ENCODE measurements around the gene RPLP2. TPM values are rescaled to one million over a fixed set of nuclear protein-coding genes. Genes with fewer than 3 reads are reported as not detected.

Gene RPLP2
- total RNA-seq, 1 experiment from 2014 or later: 3,468 TPM

DNA sequence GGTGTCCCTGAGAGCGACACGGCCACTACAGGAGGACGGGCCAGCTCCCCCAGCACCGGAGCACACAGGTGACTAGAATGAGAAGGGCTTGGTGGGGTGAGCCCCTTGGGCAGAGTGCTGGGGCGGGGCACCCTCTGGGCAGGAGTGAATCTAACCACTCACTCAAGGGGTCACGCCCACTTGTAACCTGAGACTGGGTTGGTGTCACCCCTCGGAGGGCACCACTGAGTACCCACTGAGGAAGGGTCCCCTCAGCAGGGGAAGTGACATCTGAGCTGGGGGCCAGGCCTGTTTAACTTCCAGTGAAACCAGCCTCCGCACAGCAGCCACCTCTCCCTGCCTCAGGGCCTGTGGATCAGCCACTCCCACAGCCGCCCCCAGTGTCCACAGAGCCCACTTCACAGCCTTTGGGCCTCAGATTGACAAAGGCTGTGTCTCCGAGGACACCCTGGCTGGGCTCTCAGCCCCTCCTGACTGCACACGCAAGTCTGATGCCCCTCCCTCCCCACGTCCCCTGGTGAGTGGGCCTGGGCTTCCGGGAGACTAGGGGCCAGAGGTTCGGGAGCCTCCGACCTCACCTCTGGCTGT, 38.1 kb upstream of the RPLP2 start:
- Histone ChIP-seq H3K27me3 (ENCODE audit: control insufficient read depth, insufficient read depth, low read length) (no peaks in the 10 kb centered on the region), H3K9me3 (ENCODE audit: control insufficient read depth, insufficient read depth, low read depth, low read length) (no peaks in the 10 kb centered on the region), H3K4me3 (ENCODE audit: low read depth in 2 of 2, low read length in 2 of 2) (no peak overlapping the region), H3K4me1 (ENCODE audit: control insufficient read depth, insufficient read depth, low read length) (peaks cover 37% of the 10 kb centered on the region), H3K27ac (ENCODE audit: low read length) (no peak overlapping the region), H3K36me3 (ENCODE audit: control insufficient read depth, insufficient read depth, low read length) (peaks cover 6% of the 10 kb centered on the region; the same call in 1 of the 2 replicates)
- POLR2A ChIA-PET: no interaction called here
- no TSS peak for BruUV-seq (replicated peaks)
- CTCF ChIA-PET: no interaction called here
- in situ Hi-C loops (cut with HindIII; ENCODE audit: low pct_unique_long_range_greater_than_20kb, low sequenced_read_pairs) (no loop called here), intact Hi-C loops (cut with micrococcal nuclease; ENCODE audit: unreplicated experiment) (no loop called here)
- TF ChIP-seq TCF7L2 (IDR thresholded peaks at IDR 0.05; ENCODE audit: low read depth, low read length): no peak
- no peak for TF ChIP-seq SIN3A (IDR thresholded peaks at IDR 0.05; ENCODE audit: borderline replicate concordance, insufficient read depth, low read depth, low read length)
- TF ChIP-seq, protein P1, sequence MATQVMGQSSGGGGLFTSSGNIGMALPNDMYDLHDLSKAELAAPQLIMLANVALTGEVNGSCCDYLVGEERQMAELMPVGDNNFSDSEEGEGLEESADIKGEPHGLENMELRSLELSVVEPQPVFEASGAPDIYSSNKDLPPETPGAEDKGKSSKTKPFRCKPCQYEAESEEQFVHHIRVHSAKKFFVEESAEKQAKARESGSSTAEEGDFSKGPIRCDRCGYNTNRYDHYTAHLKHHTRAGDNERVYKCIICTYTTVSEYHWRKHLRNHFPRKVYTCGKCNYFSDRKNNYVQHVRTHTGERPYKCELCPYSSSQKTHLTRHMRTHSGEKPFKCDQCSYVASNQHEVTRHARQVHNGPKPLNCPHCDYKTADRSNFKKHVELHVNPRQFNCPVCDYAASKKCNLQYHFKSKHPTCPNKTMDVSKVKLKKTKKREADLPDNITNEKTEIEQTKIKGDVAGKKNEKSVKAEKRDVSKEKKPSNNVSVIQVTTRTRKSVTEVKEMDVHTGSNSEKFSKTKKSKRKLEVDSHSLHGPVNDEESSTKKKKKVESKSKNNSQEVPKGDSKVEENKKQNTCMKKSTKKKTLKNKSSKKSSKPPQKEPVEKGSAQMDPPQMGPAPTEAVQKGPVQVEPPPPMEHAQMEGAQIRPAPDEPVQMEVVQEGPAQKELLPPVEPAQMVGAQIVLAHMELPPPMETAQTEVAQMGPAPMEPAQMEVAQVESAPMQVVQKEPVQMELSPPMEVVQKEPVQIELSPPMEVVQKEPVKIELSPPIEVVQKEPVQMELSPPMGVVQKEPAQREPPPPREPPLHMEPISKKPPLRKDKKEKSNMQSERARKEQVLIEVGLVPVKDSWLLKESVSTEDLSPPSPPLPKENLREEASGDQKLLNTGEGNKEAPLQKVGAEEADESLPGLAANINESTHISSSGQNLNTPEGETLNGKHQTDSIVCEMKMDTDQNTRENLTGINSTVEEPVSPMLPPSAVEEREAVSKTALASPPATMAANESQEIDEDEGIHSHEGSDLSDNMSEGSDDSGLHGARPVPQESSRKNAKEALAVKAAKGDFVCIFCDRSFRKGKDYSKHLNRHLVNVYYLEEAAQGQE (IDR thresholded peaks at IDR 0.05; ENCODE audit: insufficient read depth in 1 of 2, low read depth in 2 of 2, low read length in 1 of 2): no peak
- TF ChIP-seq, protein P2, sequence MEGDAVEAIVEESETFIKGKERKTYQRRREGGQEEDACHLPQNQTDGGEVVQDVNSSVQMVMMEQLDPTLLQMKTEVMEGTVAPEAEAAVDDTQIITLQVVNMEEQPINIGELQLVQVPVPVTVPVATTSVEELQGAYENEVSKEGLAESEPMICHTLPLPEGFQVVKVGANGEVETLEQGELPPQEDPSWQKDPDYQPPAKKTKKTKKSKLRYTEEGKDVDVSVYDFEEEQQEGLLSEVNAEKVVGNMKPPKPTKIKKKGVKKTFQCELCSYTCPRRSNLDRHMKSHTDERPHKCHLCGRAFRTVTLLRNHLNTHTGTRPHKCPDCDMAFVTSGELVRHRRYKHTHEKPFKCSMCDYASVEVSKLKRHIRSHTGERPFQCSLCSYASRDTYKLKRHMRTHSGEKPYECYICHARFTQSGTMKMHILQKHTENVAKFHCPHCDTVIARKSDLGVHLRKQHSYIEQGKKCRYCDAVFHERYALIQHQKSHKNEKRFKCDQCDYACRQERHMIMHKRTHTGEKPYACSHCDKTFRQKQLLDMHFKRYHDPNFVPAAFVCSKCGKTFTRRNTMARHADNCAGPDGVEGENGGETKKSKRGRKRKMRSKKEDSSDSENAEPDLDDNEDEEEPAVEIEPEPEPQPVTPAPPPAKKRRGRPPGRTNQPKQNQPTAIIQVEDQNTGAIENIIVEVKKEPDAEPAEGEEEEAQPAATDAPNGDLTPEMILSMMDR (IDR thresholded peaks at IDR 0.05): no peak
- TF ChIP-seq POLR2AphosphoS5 (IDR thresholded peaks at IDR 0.05; ENCODE audit: low read depth, low read length): no peak
- DNase-seq (ENCODE audit: low read depth, low spot score) (no peak), ATAC-seq (no peak)

DNA sequence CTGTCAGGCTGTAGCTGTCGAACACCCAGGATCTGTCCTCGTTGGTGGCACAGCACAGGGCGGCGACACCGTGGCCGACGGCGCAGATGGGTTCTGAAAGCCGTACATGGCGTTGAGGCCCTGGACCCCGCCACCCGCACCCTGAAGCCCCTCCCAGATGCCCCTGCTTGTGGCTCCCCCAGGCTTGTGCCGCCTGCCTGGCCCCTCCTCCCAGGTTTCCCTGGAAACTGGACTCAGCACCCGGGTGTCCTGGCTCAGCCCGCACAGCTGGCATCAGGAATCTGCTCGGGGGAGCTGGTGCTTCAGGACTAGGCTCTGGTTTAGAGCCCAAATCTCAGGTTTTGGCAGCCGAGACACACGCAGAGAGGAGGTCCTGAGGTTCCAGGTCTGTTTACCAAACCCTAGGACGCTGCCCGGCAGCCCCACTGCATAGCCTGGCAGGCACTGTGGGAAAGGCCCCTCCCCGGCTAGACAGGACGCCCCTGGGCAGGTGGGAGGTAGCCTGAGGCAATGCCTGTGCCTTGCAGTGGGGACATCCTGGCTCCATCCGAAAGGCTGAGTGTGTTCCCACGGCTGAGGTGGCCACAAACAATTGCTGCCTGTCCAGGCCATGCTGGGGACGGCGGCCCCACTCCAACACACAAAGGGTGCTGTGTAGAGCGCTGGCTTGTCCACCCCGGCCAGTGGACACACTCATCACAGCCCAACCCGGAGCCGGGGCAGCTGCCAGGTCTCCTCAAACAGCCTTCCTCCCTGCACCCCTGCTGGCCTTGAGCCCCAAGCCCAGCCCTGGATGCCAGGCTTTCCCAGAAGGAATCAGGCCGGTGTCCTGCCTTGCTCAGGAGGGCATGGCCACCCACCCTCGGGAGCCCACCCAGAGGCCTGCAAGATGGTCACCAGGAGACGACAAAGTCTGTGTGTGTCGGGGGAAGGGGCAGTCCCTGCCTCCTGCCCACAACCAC, 37.1 kb upstream of the RPLP2 start:
- Histone ChIP-seq H3K36me3 (ENCODE audit: control insufficient read depth, insufficient read depth, low read length) (peaks cover 4% of the 10 kb centered on the region; the same call in 1 of the 2 replicates), H3K27me3 (ENCODE audit: control insufficient read depth, insufficient read depth, low read length) (no peaks in the 10 kb centered on the region), H3K9me3 (ENCODE audit: control insufficient read depth, insufficient read depth, low read depth, low read length) (no peaks in the 10 kb centered on the region), H3K4me3 (ENCODE audit: low read depth in 2 of 2, low read length in 2 of 2) (no peak overlapping the region), H3K4me1 (ENCODE audit: control insufficient read depth, insufficient read depth, low read length) (peaks cover 29% of the 10 kb centered on the region), H3K27ac (ENCODE audit: low read length) (peak overlapping the region; percentile 2; the same call in 1 of the 2 replicates)
- intact Hi-C loops (cut with micrococcal nuclease; ENCODE audit: unreplicated experiment) (no loop called here), in situ Hi-C loops (cut with HindIII; ENCODE audit: low pct_unique_long_range_greater_than_20kb, low sequenced_read_pairs) (no loop called here)
- ChIA-PET CTCF (no interaction called here), POLR2A (no interaction called here)
- no TSS peak for BruUV-seq (replicated peaks)
- DNase-seq (ENCODE audit: low read depth, low spot score): no peak
- TF ChIP-seq SIN3A (IDR thresholded peaks at IDR 0.05; ENCODE audit: borderline replicate concordance, insufficient read depth, low read depth, low read length) (no peak), TCF7L2 (IDR thresholded peaks at IDR 0.05; ENCODE audit: low read depth, low read length) (no peak), POLR2AphosphoS5 (IDR thresholded peaks at IDR 0.05; ENCODE audit: low read depth, low read length) (peak; percentile 9; the same call in 1 of the 2 replicates)
- TF ChIP-seq, protein P2 (IDR thresholded peaks at IDR 0.05): no peak
- TF ChIP-seq, protein P1 (IDR thresholded peaks at IDR 0.05; ENCODE audit: insufficient read depth in 1 of 2, low read depth in 2 of 2, low read length in 1 of 2): no peak
- ATAC-seq: no peak
